Stimulated activated CD4-positive, alpha-beta T cell treated with anti-CD3 and anti-CD28 coated beads, TNF-alpha, amount 100 ng/mL, for 1 hour (primary cell): ENCODE measurements around the gene UBLCP1.

Experiments
- DNase-seq, 3 donors: peaks; one replicate each; pipeline ENCODE4 v3.0.0-alpha.2; 2020; ENCODE audit warnings: low read depth in 3 of 3, low spot score in 1 of 3

UBLCP1 gene

GRCh38 chr5:159310511-159310910 is 47.4 kb downstream of the UBLCP1 start:
- DNase-seq = peak in 1 of 3 donors; percentile 7

- DNase-seq = no peak
Measured at GRCh38 chr5:159311063-159311462, 48.0 kb downstream of the UBLCP1 start.

- no peak for DNase-seq
Measured at GRCh38 chr5:159313197-159313596, 50.1 kb downstream of the UBLCP1 start.

GRCh38 chr5:159316519-159317383 is 53.7 kb downstream of the UBLCP1 start:
- DNase-seq = no peak

GRCh38 chr5:159317849-159318248 is 54.8 kb downstream of the UBLCP1 start:
- DNase-seq = no peak

GRCh38 chr5:159318448-159318847 is 55.4 kb downstream of the UBLCP1 start:
- DNase-seq = no peak

- DNase-seq = no peak
Measured at GRCh38 chr5:159319363-159319762, 56.3 kb downstream of the UBLCP1 start.

- DNase-seq = no peak
Measured at GRCh38 chr5:159319832-159320231, 56.7 kb downstream of the UBLCP1 start.

- no peak for DNase-seq
Measured at GRCh38 chr5:159322180-159322579, 59.1 kb downstream of the UBLCP1 start.

GRCh38 chr5:159324102-159324755 is 61.1 kb downstream of the UBLCP1 start:
- DNase-seq = no peak

- no peak for DNase-seq
Measured at GRCh38 chr5:159324986-159325385, 61.9 kb downstream of the UBLCP1 start.

GRCh38 chr5:159330131-159330800 is 67.2 kb downstream of the UBLCP1 start, which contains the start of gene IL12B:
IL12B (minus strand) TSS chr5:159330487; CDS start chr5:159326782, 3,705 bp downstream.
- DNase-seq = no peak

- DNase-seq = peak in 2 of 3 donors; percentile 48 to 73
Measured at GRCh38 chr5:159331093-159331973, 68.2 kb downstream of the UBLCP1 start.

GRCh38 chr5:159332800-159333544 is 69.9 kb downstream of the UBLCP1 start:
- DNase-seq = no peak

- no peak for DNase-seq
Measured at GRCh38 chr5:159333545-159333925, 70.4 kb downstream of the UBLCP1 start.
